ENCODE data around the gene PRDM11. TPM values are rescaled to one million over a fixed set of nuclear protein-coding genes. Genes with fewer than 3 reads are reported as not detected.

PRDM11 gene
- total RNA-seq, 2 experiments from 2014 or later = 4.5 to 8.4 TPM

DNA sequence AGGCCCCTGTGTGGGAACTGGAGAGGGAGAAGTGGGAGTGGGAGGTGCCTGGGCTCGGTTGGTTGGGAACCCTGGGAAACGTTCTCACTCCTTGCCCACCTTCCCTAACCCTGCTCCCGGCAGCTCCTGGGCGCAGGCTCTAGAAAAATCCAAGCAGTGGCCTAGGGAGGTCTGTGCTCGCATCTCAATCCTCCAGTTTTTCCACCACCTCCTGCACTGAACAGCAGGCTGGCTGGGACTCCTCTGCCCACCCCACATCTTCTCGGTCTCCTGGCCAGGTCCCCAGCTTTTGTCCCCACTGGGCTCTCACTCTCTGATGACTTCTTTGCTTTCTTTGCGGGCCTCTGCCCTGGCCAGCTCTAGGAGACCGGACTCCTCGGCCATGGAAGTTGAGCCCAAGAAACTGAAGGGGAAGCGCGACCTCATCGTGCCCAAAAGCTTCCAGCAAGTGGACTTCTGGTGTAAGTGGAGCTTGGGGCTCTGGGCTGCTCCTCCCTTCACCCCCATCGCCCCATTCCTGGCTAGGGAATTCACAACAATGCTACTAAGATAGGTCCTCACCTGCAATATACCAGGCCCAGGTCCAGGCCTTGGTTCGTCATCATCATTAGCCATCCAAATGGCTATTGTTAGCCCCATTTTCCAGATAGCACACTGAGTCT, 35.6 kb downstream of the PRDM11 start:
- Histone ChIP-seq H3K4me3 (ENCODE audit: low read depth, low read length, poor library complexity, severe bottlenecking) (no peak overlapping the region), H3K4me1 (ENCODE audit: insufficient read depth, low read length, poor library complexity, severe bottlenecking) (peaks cover 4% of the 10 kb centered on the region), H4K20me1 (ENCODE audit: insufficient read depth, low read length) (no peaks in the 10 kb centered on the region), H3K27ac (ENCODE audit: low read depth, low read length, poor library complexity, severe bottlenecking) (no peak overlapping the region), H3K9me3 (ENCODE audit: low read length) (no peaks in the 10 kb centered on the region), H3K4me2 (ENCODE audit: low read length) (no peak overlapping the region), H3K79me2 (ENCODE audit: insufficient read depth, low read depth, low read length) (no peaks in the 10 kb centered on the region), H3K9me2 (ENCODE audit: insufficient read depth, low read length) (no peaks in the 10 kb centered on the region), H3K36me3 (ENCODE audit: insufficient read depth, low read length) (no peaks in the 10 kb centered on the region), H2AFZ (ENCODE audit: low read length) (no peak overlapping the region)
- intact Hi-C loops (cut with micrococcal nuclease; ENCODE audit: unreplicated experiment) = no loop called here
- ChIA-PET POLR2A (interaction anchor here (0.7 kb wide), 1 partner anchor 49 kb away, joined by 3 read pairs; no protein-coding TSS in a partner anchor), CTCF (ENCODE audit: unreplicated experiment) (no interaction called here)
- DNase-seq (ENCODE audit: low spot score) = no peak
- TF ChIP-seq, protein P1, sequence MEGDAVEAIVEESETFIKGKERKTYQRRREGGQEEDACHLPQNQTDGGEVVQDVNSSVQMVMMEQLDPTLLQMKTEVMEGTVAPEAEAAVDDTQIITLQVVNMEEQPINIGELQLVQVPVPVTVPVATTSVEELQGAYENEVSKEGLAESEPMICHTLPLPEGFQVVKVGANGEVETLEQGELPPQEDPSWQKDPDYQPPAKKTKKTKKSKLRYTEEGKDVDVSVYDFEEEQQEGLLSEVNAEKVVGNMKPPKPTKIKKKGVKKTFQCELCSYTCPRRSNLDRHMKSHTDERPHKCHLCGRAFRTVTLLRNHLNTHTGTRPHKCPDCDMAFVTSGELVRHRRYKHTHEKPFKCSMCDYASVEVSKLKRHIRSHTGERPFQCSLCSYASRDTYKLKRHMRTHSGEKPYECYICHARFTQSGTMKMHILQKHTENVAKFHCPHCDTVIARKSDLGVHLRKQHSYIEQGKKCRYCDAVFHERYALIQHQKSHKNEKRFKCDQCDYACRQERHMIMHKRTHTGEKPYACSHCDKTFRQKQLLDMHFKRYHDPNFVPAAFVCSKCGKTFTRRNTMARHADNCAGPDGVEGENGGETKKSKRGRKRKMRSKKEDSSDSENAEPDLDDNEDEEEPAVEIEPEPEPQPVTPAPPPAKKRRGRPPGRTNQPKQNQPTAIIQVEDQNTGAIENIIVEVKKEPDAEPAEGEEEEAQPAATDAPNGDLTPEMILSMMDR (conservative IDR thresholded peaks at IDR 0.05; ENCODE audit: low read length) = no peak
- TF ChIP-seq EZH2phosphoT487 (IDR thresholded peaks at IDR 0.05; ENCODE audit: borderline replicate concordance, low read depth, low read length) = no peak
- BruUV-seq (replicated peaks) = no TSS peak

DNA sequence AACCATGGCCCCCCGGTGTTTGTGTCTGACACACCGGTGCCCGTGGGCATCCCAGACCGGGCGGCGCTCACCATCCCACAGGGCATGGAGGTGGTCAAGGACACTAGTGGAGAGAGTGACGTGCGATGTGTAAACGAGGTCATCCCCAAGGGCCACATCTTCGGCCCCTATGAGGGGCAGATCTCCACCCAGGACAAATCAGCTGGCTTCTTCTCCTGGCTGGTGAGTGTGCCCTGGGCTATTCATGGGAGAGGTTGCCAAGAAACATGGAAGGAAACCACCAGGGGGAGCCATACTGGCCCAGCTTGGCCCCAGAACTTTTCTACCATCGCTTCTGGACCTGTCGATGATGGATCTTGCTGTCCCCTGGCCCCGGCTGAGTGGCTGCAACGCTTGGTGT, 36.5 kb downstream of the PRDM11 start:
- ChIA-PET POLR2A (no interaction called here), CTCF (ENCODE audit: unreplicated experiment) (no interaction called here)
- Histone ChIP-seq H3K9me2 (ENCODE audit: insufficient read depth, low read length) (no peaks in the 10 kb centered on the region), H3K36me3 (ENCODE audit: insufficient read depth, low read length) (no peaks in the 10 kb centered on the region), H3K4me2 (ENCODE audit: low read length) (no peak overlapping the region), H3K4me1 (ENCODE audit: insufficient read depth, low read length, poor library complexity, severe bottlenecking) (peaks cover 4% of the 10 kb centered on the region), H2AFZ (ENCODE audit: low read length) (no peak overlapping the region), H4K20me1 (ENCODE audit: insufficient read depth, low read length) (no peaks in the 10 kb centered on the region), H3K79me2 (ENCODE audit: insufficient read depth, low read depth, low read length) (no peaks in the 10 kb centered on the region), H3K4me3 (ENCODE audit: low read depth, low read length, poor library complexity, severe bottlenecking) (no peak overlapping the region), H3K9me3 (ENCODE audit: low read length) (no peaks in the 10 kb centered on the region), H3K27ac (ENCODE audit: low read depth, low read length, poor library complexity, severe bottlenecking) (no peak overlapping the region)
- intact Hi-C loops (cut with micrococcal nuclease; ENCODE audit: unreplicated experiment) = no loop called here
- DNase-seq (ENCODE audit: low spot score) = peak; percentile 6
- BruUV-seq (replicated peaks) = no TSS peak
- no peak for TF ChIP-seq EZH2phosphoT487 (IDR thresholded peaks at IDR 0.05; ENCODE audit: borderline replicate concordance, low read depth, low read length)
- TF ChIP-seq, protein P1 (conservative IDR thresholded peaks at IDR 0.05; ENCODE audit: low read length) = peak; percentile 67

DNA sequence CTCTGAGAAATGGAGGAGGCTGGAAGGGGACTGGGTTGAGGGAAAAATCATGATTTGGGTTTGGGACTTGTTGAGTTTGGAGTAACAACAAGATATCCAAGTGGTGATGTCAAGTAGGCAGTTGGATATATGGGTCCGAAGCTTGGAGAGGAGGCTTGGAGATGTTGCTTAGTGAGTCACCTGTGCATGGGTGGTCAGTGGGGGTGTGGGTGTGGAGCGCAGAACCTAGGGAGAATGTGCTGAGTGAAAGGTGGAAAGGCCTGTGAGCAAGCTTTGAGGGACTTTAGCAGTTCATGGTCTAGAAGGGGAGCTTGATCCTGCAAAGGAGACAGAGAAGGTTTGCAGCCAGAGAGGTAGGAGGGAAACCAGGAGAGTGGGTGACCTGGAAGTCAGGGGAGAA, 38.2 kb downstream of the PRDM11 start:
- ChIA-PET POLR2A (interaction anchor here (0.7 to 1.0 kb wide), 3 partner anchors 19 to 263 kb away, joined by 3 read pairs; no protein-coding TSS in a partner anchor), CTCF (ENCODE audit: unreplicated experiment) (no interaction called here)
- H3K9me2 ChIP-seq (ENCODE audit: insufficient read depth, low read length) = no peaks in the 10 kb centered on the region
- H3K9me3 ChIP-seq (ENCODE audit: low read length) = no peaks in the 10 kb centered on the region
- intact Hi-C loops (cut with micrococcal nuclease; ENCODE audit: unreplicated experiment) = no loop called here
- BruUV-seq (replicated peaks) = no TSS peak
- no peak overlapping the region for H3K4me2 ChIP-seq (ENCODE audit: low read length)
- TF ChIP-seq EZH2phosphoT487 (IDR thresholded peaks at IDR 0.05; ENCODE audit: borderline replicate concordance, low read depth, low read length) = no peak
- TF ChIP-seq, protein P1 (conservative IDR thresholded peaks at IDR 0.05; ENCODE audit: low read length) = no peak
- no peak for DNase-seq (ENCODE audit: low spot score)
- no peak overlapping the region for H3K4me3 ChIP-seq (ENCODE audit: low read depth, low read length, poor library complexity, severe bottlenecking)
- no peak overlapping the region for H3K27ac ChIP-seq (ENCODE audit: low read depth, low read length, poor library complexity, severe bottlenecking)
- no peaks in the 10 kb centered on the region for H4K20me1 ChIP-seq (ENCODE audit: insufficient read depth, low read length)
- H3K79me2 ChIP-seq (ENCODE audit: insufficient read depth, low read depth, low read length) = no peaks in the 10 kb centered on the region
- no peaks in the 10 kb centered on the region for H3K36me3 ChIP-seq (ENCODE audit: insufficient read depth, low read length)
- H2AFZ ChIP-seq (ENCODE audit: low read length) = no peak overlapping the region
- no peaks in the 10 kb centered on the region for H3K4me1 ChIP-seq (ENCODE audit: insufficient read depth, low read length, poor library complexity, severe bottlenecking)

All from OCI-LY7 (cell line).